ENCODE measurements around the gene B4GALNT1. TPM values are rescaled to one million over a fixed set of nuclear protein-coding genes. Genes with fewer than 3 reads are reported as not detected.
"Not testable (repeated sequence)": the region's sequence is repeated elsewhere in the genome, so short reads cannot be mapped to it uniquely, and the experiment has no call there.

B4GALNT1 gene
- total RNA-seq, 4 donors from 2014 or later, result 0.36 to 3.0 (median 1.0) TPM

DNA sequence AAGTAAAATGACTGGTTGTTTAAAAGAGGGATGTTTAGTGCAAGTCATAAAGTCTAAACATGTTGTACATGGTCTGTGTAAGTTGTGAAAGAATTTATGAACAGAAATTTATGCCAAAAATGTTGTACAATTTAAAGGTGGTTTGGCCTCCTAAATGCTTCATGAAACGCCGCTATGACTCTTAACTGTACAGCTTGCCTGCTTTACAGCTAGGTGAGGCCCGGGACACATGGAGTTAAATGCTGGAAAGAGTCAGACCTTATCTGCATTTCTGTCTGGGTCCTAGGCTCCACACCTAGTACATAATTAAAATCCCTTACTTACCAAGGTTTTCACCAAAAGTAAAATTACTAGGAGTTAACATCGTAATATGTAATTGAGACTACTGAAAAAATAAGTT is 28.4 kb upstream of the B4GALNT1 start:
- TF ChIP-seq, protein P1, sequence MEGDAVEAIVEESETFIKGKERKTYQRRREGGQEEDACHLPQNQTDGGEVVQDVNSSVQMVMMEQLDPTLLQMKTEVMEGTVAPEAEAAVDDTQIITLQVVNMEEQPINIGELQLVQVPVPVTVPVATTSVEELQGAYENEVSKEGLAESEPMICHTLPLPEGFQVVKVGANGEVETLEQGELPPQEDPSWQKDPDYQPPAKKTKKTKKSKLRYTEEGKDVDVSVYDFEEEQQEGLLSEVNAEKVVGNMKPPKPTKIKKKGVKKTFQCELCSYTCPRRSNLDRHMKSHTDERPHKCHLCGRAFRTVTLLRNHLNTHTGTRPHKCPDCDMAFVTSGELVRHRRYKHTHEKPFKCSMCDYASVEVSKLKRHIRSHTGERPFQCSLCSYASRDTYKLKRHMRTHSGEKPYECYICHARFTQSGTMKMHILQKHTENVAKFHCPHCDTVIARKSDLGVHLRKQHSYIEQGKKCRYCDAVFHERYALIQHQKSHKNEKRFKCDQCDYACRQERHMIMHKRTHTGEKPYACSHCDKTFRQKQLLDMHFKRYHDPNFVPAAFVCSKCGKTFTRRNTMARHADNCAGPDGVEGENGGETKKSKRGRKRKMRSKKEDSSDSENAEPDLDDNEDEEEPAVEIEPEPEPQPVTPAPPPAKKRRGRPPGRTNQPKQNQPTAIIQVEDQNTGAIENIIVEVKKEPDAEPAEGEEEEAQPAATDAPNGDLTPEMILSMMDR (IDR thresholded peaks at IDR 0.05), result no peak
- ATAC-seq (ENCODE audit: low FRiP score) (no peak), DNase-seq (ENCODE audit: low spot score) (no peak)

DNA sequence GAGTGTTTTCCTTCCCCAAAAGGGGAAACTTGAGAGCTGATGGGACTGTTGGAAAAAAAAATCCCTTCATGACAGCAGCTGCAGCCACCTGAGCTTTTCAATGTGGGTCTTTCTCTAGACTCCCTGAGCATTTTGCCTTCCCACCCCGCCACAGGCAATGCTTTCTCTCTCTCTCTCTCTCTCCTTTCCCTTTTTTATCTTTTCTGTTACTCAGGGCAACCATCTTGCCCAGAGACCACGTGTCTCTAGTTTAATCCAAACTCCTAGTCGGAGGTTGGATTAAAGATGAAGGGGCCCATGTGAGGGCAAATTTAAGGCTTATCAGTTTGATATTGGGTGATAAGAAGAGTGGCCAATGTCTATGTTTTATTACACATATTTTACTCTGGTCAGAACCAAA is 25.9 kb upstream of the B4GALNT1 start:
- no peak for DNase-seq (ENCODE audit: low spot score)
- no peak for ATAC-seq (ENCODE audit: low FRiP score)
- TF ChIP-seq, protein P1 (IDR thresholded peaks at IDR 0.05), result no peak

DNA sequence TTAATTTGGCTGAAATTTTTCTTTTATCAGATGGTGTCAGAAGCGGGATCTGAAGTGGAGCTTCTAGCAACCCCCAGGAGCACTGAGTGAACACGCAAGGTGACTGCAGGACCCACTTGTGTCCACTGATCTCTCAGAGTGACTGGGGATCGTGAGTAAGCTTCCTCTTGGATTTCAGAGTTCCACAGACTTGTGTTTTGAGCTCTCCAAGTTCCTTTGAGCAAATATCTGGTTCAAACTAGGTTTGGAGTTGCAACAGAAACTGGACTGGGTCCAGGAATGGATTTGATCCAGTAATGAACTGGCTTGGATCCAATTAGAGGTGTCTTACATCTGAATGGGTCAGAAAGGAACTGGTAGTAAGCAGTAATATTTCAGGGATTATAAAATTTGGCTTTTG is 24.7 kb upstream of the B4GALNT1 start:
- DNase-seq (ENCODE audit: low spot score) (no peak), ATAC-seq (ENCODE audit: low FRiP score) (peak; percentile 76)
- TF ChIP-seq, protein P1 (IDR thresholded peaks at IDR 0.05), result no peak

DNA sequence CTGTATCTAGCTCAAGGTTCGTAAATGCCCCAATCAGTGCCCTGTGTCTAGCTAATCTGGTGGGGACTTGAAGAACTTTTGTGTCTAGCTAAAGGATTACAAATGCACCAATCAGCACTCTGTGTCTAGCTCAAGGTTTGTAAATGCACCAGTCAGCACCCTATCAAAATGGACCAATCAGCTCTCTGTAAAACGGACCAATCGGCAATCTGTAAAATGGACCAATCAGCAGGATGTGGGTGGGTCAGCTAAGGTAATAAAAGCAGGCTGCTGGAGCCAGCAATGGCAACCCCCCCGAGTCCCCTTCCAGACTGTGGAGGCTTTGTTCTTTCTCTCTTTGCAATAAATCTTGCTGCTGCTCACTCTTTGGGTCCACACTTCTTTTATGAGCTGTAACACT is 23.4 kb upstream of the B4GALNT1 start:
- ATAC-seq (ENCODE audit: low FRiP score); DNase-seq (ENCODE audit: low spot score): not testable (repeated sequence)

DNA sequence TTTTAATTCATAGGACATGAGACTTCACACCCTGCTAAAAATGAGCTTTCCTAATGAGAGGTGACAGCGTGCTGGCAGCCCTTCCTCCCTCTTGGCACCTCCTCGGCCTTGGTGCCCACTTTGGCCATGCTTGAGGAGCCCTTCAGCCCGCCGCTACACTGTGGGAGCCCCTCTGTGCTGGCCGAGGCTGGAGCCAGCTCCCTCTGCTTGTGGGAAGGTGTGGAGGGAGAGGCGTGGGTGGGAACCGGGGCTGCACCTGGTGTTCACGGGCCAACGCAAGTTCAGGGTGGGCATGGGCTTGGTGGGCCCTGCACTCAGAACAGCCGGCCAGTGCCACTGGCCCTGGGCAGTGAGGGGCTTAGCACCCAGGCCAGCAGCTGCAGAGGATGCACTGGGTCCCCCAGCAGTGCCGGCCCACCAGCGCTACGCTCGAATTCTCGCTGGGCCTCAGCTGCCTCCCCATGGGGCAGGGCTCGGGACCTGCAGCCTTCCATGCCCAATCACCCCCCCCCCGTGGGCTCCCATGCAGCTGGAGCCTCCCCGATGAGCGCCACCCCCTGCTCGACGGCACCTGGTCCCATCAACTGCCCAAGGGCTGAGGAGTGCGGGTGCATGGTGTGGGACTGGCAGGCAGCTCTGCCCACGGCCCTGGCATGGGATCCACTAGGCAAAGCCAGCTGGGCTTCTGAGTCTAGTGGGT is 22.7 kb upstream of the B4GALNT1 start:
- ATAC-seq (ENCODE audit: low FRiP score), result no peak
- TF ChIP-seq, protein P1 (IDR thresholded peaks at IDR 0.05), result no peak
- DNase-seq (ENCODE audit: low spot score), result no peak

DNA sequence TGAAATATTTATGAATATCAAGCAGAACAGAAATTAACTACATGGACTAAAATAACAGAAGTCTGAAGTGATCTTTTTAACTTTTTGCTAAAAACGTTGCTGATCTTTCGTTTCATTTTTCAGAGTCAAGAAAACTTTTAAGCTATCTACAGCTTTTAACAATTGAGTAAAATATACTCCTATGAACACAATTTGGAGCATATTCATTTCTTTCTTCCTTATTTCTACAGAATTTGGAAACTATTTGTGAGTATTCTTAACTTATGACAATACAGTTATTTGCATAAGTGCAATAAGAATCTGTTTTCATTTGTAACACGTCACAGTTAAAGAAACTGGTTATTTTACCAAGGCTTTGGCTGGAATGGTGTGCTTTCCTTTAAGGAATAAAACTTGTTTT is 21.0 kb upstream of the B4GALNT1 start:
- DNase-seq (ENCODE audit: low spot score), result no peak
- ATAC-seq (ENCODE audit: low FRiP score), result no peak
- TF ChIP-seq, protein P1 (IDR thresholded peaks at IDR 0.05), result no peak

DNA sequence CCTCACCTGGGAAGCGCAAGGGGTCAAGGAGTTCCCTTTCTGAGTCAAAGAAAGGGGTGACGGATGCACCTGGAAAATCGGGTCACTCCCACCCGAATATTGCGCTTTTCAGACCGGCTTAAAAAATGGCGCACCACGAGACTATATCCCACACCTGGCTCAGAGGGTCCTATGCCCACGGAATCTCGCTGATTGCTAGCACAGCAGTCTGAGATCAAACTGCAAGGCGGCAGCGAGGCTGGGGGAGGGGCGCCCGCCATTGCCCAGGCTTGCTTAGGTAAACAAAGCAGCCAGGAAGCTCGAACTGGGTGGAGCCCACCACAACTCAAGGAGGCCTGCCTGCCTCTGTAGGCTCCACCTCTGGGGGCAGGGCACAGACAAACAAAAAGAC is 13.7 kb upstream of the B4GALNT1 start:
- ATAC-seq (ENCODE audit: low FRiP score), result not testable (repeated sequence)

DNA sequence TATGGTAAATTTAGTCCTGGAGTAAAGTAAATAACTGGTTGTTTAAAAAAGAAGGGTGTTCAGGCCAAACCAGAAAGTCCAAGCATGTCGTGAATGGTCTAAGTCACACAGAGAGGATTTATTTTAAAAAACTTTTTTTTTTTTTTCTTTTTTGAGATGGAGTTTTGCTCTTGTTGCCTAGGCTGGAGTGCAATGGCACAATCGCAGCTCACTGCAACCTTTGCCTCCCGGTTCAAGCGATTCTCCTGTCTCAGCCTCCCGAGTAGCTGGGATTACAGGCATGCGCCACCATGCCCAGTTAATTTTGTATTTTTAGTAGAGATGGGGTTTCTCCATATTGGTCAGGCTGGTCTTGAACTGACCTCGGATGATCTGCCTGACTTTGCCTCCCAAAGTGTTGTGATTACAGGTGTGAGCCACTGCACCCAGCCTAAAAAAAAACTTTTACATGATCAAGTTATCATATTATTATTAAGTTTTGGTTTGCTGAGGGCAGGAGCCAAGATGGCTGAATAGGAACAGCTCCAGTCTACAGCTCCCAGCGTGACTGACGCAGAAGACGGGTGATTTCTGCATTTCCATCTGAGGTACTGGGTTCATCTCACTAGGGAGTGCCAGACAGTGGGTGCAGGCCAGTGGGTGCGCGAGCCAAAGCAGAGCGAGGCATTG is 13.1 kb upstream of the B4GALNT1 start:
- not testable (repeated sequence) for ATAC-seq (ENCODE audit: low FRiP score); DNase-seq (ENCODE audit: low spot score)

More for the DNA sequence above, 13.7 kb upstream of the B4GALNT1 start:
- DNase-seq (ENCODE audit: low spot score), result not testable (repeated sequence)
